Lower leg skin (tissue), 3 donors: ENCODE measurements around the gene IGFN1.

Experiments used
- POLR2A ChIP-seq, 2 donors: fragments of 450-650 bp; IDR thresholded peaks; one replicate each; pipeline ENCODE4 v1.6.1; 2016 to 2017; ENCODE audit warnings: antibody characterized with exemption in 2 of 2, mild to moderate bottlenecking in 1 of 2, moderate library complexity in 1 of 2
- TF ChIP-seq, protein P1 (sequence below), 3 donors: fragments of 450-650 bp; IDR thresholded peaks; one replicate each; pipeline ENCODE4 v1.5.1; 2016; ENCODE audit warnings: antibody characterized with exemption in 3 of 3, mild to moderate bottlenecking in 3 of 3, moderate library complexity in 2 of 3

DNA sequence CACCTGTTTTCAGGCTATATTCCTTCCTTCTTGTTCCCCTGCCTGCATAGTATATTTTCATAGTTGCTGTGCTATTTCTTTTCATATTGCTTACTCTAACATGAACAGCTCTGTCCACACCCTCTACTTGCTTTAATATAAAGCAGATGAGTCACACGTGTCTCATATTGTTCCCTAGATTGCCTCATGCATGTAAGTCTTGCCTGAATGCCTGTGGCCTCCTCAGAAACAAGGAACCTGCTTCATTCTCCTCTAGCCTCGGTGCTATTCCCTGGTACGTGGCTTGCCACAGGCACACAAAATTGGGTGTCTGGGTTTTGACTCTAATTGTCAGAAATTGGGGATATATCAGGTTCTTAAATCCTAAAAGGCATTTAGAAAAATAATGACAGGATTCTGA, 76.2 kb downstream of the IGFN1 start:
- TF ChIP-seq, protein P1, sequence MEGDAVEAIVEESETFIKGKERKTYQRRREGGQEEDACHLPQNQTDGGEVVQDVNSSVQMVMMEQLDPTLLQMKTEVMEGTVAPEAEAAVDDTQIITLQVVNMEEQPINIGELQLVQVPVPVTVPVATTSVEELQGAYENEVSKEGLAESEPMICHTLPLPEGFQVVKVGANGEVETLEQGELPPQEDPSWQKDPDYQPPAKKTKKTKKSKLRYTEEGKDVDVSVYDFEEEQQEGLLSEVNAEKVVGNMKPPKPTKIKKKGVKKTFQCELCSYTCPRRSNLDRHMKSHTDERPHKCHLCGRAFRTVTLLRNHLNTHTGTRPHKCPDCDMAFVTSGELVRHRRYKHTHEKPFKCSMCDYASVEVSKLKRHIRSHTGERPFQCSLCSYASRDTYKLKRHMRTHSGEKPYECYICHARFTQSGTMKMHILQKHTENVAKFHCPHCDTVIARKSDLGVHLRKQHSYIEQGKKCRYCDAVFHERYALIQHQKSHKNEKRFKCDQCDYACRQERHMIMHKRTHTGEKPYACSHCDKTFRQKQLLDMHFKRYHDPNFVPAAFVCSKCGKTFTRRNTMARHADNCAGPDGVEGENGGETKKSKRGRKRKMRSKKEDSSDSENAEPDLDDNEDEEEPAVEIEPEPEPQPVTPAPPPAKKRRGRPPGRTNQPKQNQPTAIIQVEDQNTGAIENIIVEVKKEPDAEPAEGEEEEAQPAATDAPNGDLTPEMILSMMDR (IDR thresholded peaks at IDR 0.05): no peak
- TF ChIP-seq POLR2A (IDR thresholded peaks at IDR 0.05): no peak
